Stimulated activated memory B cell treated with anti-CD40 and anti-IgM and Interleukin-4, amounts not matched to agents 10 μg/mL and 1 μg/mL and 100 μg/mL, for 72 hours (primary cell): ENCODE measurements around the gene ACTRT3.
"Not testable (repeated sequence)": the region's sequence is repeated elsewhere in the genome, so short reads cannot be mapped to it uniquely, and the experiment has no call there.

Source experiments
- ATAC-seq: fragments of 150-1000 bp; cut with Tn5 transposase; 2 replicates; pipeline ENCODE4 v1.10.0; 2021
- H3K27ac Mint-ChIP-seq: one replicate; pipeline ENCODE4 v1.8.0; 2022; ENCODE audit warnings: mild to moderate bottlenecking, mixed read lengths
- H3K27me3 Mint-ChIP-seq: one replicate; pipeline ENCODE4 v1.8.0; 2022; ENCODE audit warnings: mixed read lengths
- H3K36me3 Mint-ChIP-seq: one replicate; pipeline ENCODE4 v1.8.0; 2022; ENCODE audit warnings: mixed read lengths
- H3K4me1 Mint-ChIP-seq: one replicate; pipeline ENCODE4 v1.8.0; 2022; ENCODE audit warnings: mixed read lengths
- H3K4me3 Mint-ChIP-seq: one replicate; pipeline ENCODE4 v1.8.0; 2022; ENCODE audit warnings: mild to moderate bottlenecking, moderate library complexity, mixed read lengths
- H3K9me3 Mint-ChIP-seq: one replicate; pipeline ENCODE4 v1.8.0; 2022; ENCODE audit warnings: mixed read lengths

The ACTRT3 gene

GRCh38 chr3:169754711-169755110 is 14.7 kb downstream of the ACTRT3 start:
- no peak for ATAC-seq
- H3K27ac Mint-ChIP-seq, result no peak overlapping the region
- H3K36me3 Mint-ChIP-seq, result no peaks in the 10 kb centered on the region
- no peaks in the 10 kb centered on the region for H3K9me3 Mint-ChIP-seq
- peaks cover 7% of the 10 kb centered on the region for H3K4me1 Mint-ChIP-seq
- peaks cover 9% of the 10 kb centered on the region for H3K27me3 Mint-ChIP-seq
- H3K4me3 Mint-ChIP-seq, result no peak overlapping the region

GRCh38 chr3:169751875-169752274 is 17.5 kb downstream of the ACTRT3 start:
- ATAC-seq, result no peak
- H3K27ac Mint-ChIP-seq, result no peak overlapping the region
- H3K27me3 Mint-ChIP-seq, result peaks cover 31% of the 10 kb centered on the region
- no peaks in the 10 kb centered on the region for H3K9me3 Mint-ChIP-seq
- no peak overlapping the region for H3K4me3 Mint-ChIP-seq
- no peaks in the 10 kb centered on the region for H3K4me1 Mint-ChIP-seq
- H3K36me3 Mint-ChIP-seq, result no peaks in the 10 kb centered on the region

- H3K36me3 Mint-ChIP-seq, result no peaks in the 10 kb centered on the region
- H3K9me3 Mint-ChIP-seq, result no peaks in the 10 kb centered on the region
- ATAC-seq, result no peak
- H3K4me3 Mint-ChIP-seq, result no peak overlapping the region
- H3K27ac Mint-ChIP-seq, result no peak overlapping the region
- H3K4me1 Mint-ChIP-seq, result no peaks in the 10 kb centered on the region
- H3K27me3 Mint-ChIP-seq, result peaks cover 39% of the 10 kb centered on the region
Observed at GRCh38 chr3:169750665-169751064, 18.7 kb downstream of the ACTRT3 start.

GRCh38 chr3:169748670-169749069 is 20.7 kb downstream of the ACTRT3 start:
- no peak overlapping the region for H3K4me3 Mint-ChIP-seq
- no peaks in the 10 kb centered on the region for H3K9me3 Mint-ChIP-seq
- no peak overlapping the region for H3K27ac Mint-ChIP-seq
- no peak for ATAC-seq
- H3K36me3 Mint-ChIP-seq, result no peaks in the 10 kb centered on the region
- H3K27me3 Mint-ChIP-seq, result peaks cover 39% of the 10 kb centered on the region
- H3K4me1 Mint-ChIP-seq, result no peaks in the 10 kb centered on the region

GRCh38 chr3:169746924-169747323 is 22.4 kb downstream of the ACTRT3 start:
- ATAC-seq, result no peak
- Mint-ChIP-seq H3K9me3 (no peaks in the 10 kb centered on the region), H3K4me1 (no peaks in the 10 kb centered on the region), H3K27ac (no peak overlapping the region), H3K36me3 (no peaks in the 10 kb centered on the region), H3K27me3 (peaks cover 39% of the 10 kb centered on the region), H3K4me3 (no peak overlapping the region)

GRCh38 chr3:169744366-169745054 is 24.9 kb downstream of the ACTRT3 start:
- Mint-ChIP-seq H3K27me3 (peaks cover 38% of the 10 kb centered on the region), H3K36me3 (no peaks in the 10 kb centered on the region), H3K9me3 (no peaks in the 10 kb centered on the region), H3K4me1 (no peaks in the 10 kb centered on the region), H3K27ac (no peak overlapping the region), H3K4me3 (no peak overlapping the region)
- no peak for ATAC-seq

GRCh38 chr3:169739067-169739466 is 30.3 kb downstream of the ACTRT3 start:
- no peak for ATAC-seq
- no peaks in the 10 kb centered on the region for H3K4me1 Mint-ChIP-seq
- no peak overlapping the region for H3K4me3 Mint-ChIP-seq
- H3K9me3 Mint-ChIP-seq, result peaks cover 13% of the 10 kb centered on the region
- H3K36me3 Mint-ChIP-seq, result peaks cover 6% of the 10 kb centered on the region
- H3K27ac Mint-ChIP-seq, result no peak overlapping the region
- peaks cover 18% of the 10 kb centered on the region for H3K27me3 Mint-ChIP-seq

- ATAC-seq, H3K4me3 Mint-ChIP-seq, H3K27ac Mint-ChIP-seq, H3K4me1 Mint-ChIP-seq, H3K36me3 Mint-ChIP-seq: not testable (repeated sequence)
- H3K9me3 Mint-ChIP-seq, result peaks cover 26% of the 10 kb centered on the region
- peaks cover 68% of the 10 kb centered on the region for H3K27me3 Mint-ChIP-seq
Observed at GRCh38 chr3:169731857-169732256, 37.5 kb downstream of the ACTRT3 start.

GRCh38 chr3:169722724-169723123 is 46.6 kb downstream of the ACTRT3 start:
- ATAC-seq, result no peak
- Mint-ChIP-seq H3K27ac (no peak overlapping the region), H3K9me3 (peaks cover 10% of the 10 kb centered on the region), H3K36me3 (peaks cover 2% of the 10 kb centered on the region), H3K4me1 (no peaks in the 10 kb centered on the region), H3K4me3 (no peak overlapping the region), H3K27me3 (peaks cover 38% of the 10 kb centered on the region)

- H3K27me3 Mint-ChIP-seq, result peaks cover 59% of the 10 kb centered on the region
Observed at GRCh38 chr3:169718415-169718814, 50.9 kb downstream of the ACTRT3 start.

More at GRCh38 chr3:169718415-169718814, 50.9 kb downstream of the ACTRT3 start:
- H3K4me1 Mint-ChIP-seq, H3K36me3 Mint-ChIP-seq, ATAC-seq, H3K27ac Mint-ChIP-seq, H3K4me3 Mint-ChIP-seq, H3K9me3 Mint-ChIP-seq: not testable (repeated sequence)
